Calu3 (cell line): ENCODE measurements around the gene AGBL4. TPM values are rescaled to one million over a fixed set of nuclear protein-coding genes. Genes with fewer than 3 reads are reported as not detected.

Source experiments
- BruUV-seq: library from RNA; stranded (reverse); fragments of 400-500 nt; replicated peaks from 2 replicates; lab custom pipeline; 2021; lab: Mats Ljungman, UMichigan
- CTCF ChIA-PET: fragments of 300-600 bp; sonication (Branson Sonifier 250); formaldehyde crosslinking; loops from one replicate; lab custom pipeline; 2022; ENCODE audit warnings: antibody characterized with exemption; lab: Charles Lee
- DNase-seq: peaks from one replicate; pipeline ENCODE4 v3.0.0; 2022
- H3K27ac Mint-ChIP-seq: one replicate; pipeline ENCODE4 v1.8.0; 2022; ENCODE audit warnings: mixed read lengths; ENCODE audit not compliant: unreplicated experiment
- H3K27me3 Mint-ChIP-seq: one replicate; pipeline ENCODE4 v1.8.0; 2022; ENCODE audit warnings: mixed read lengths; ENCODE audit not compliant: unreplicated experiment
- H3K36me3 Mint-ChIP-seq: one replicate; pipeline ENCODE4 v1.8.0; 2022; ENCODE audit warnings: mild to moderate bottlenecking, moderate library complexity, mixed read lengths; ENCODE audit not compliant: insufficient read depth, unreplicated experiment
- H3K4me1 Mint-ChIP-seq: one replicate; pipeline ENCODE4 v1.8.0; 2022; ENCODE audit warnings: mild to moderate bottlenecking, low read depth, mixed read lengths; ENCODE audit not compliant: unreplicated experiment
- H3K4me3 Mint-ChIP-seq: one replicate; pipeline ENCODE4 v1.8.0; 2022; ENCODE audit warnings: mild to moderate bottlenecking, low read depth, moderate library complexity, mixed read lengths; ENCODE audit not compliant: unreplicated experiment
- H3K9me3 Mint-ChIP-seq: one replicate; pipeline ENCODE4 v1.8.0; 2022; ENCODE audit warnings: low read depth, mixed read lengths; ENCODE audit not compliant: unreplicated experiment
- CTCF ChIP-seq: fragments of 200-600 bp; IDR thresholded peaks from one replicate; pipeline ENCODE4 v1.8.0; 2022; ENCODE audit warnings: antibody characterized with exemption; ENCODE audit not compliant: unreplicated experiment
- intact Hi-C: fragments of 100-400 bp; cut with micrococcal nuclease; formaldehyde crosslinking; loops from one replicate; pipeline ENCODE4 v1.10.0; 2022; ENCODE audit not compliant: unreplicated experiment
- total RNA-seq: library from RNA; stranded (reverse); gene quantifications from 2 replicates; pipeline ENCODE4 v1.2.3, GENCODE V29; 2022

AGBL4 gene
- total RNA-seq, 1 experiment from 2014 or later: not detected

- TF ChIP-seq CTCF: no peak
- no peak overlapping the region for H3K4me3 Mint-ChIP-seq
- no peaks in the 10 kb centered on the region for H3K9me3 Mint-ChIP-seq
- H3K27me3 Mint-ChIP-seq: peaks cover 50% of the 10 kb centered on the region
- CTCF ChIA-PET: no interaction called here
- intact Hi-C loops: no loop called here
- H3K4me1 Mint-ChIP-seq: no peaks in the 10 kb centered on the region
- no peak for DNase-seq
- H3K27ac Mint-ChIP-seq: no peak overlapping the region
- BruUV-seq: no TSS peak
- no peaks in the 10 kb centered on the region for H3K36me3 Mint-ChIP-seq
Observed at GRCh38 chr1:48829446-48829845, 1194.3 kb downstream of the AGBL4 start.

- CTCF ChIA-PET: no interaction called here
- H3K4me3 Mint-ChIP-seq: no peak overlapping the region
- intact Hi-C loops: no loop called here
- no peaks in the 10 kb centered on the region for H3K36me3 Mint-ChIP-seq
- no peak overlapping the region for H3K27ac Mint-ChIP-seq
- no peak for TF ChIP-seq CTCF
- DNase-seq: peak; percentile 41
- peaks cover 25% of the 10 kb centered on the region for H3K27me3 Mint-ChIP-seq
- H3K4me1 Mint-ChIP-seq: peaks cover 10% of the 10 kb centered on the region
- no peaks in the 10 kb centered on the region for H3K9me3 Mint-ChIP-seq
- no TSS peak for BruUV-seq
Observed at GRCh38 chr1:48823168-48823567, 1200.6 kb downstream of the AGBL4 start.

GRCh38 chr1:48820491-48820890, 1203.3 kb downstream of the AGBL4 start:
- peaks cover 10% of the 10 kb centered on the region for H3K4me1 Mint-ChIP-seq
- no peak for TF ChIP-seq CTCF
- H3K9me3 Mint-ChIP-seq: no peaks in the 10 kb centered on the region
- H3K4me3 Mint-ChIP-seq: no peak overlapping the region
- no peak overlapping the region for H3K27ac Mint-ChIP-seq
- no peak for DNase-seq
- no peaks in the 10 kb centered on the region for H3K27me3 Mint-ChIP-seq
- intact Hi-C loops: no loop called here
- no peaks in the 10 kb centered on the region for H3K36me3 Mint-ChIP-seq
- CTCF ChIA-PET: no interaction called here
- BruUV-seq: no TSS peak

- Mint-ChIP-seq H3K27ac (no peak overlapping the region), H3K27me3 (no peaks in the 10 kb centered on the region), H3K4me3 (no peak overlapping the region), H3K36me3 (no peaks in the 10 kb centered on the region), H3K4me1 (peaks cover under 1% of the 10 kb centered on the region), H3K9me3 (no peaks in the 10 kb centered on the region)
- peak; percentile 72 for TF ChIP-seq CTCF
- peak; percentile 76 for DNase-seq
- BruUV-seq: no TSS peak
- intact Hi-C loops: loop anchor here (1.0 to 5.0 kb wide), 4 partner anchors 140 to 265 kb away; no protein-coding TSS in a partner anchor
- CTCF ChIA-PET: interaction anchor here (0.7 to 1.5 kb wide), 7 partner anchors 53 to 246 kb away, joined by 3 to 78 read pairs (median 3); no protein-coding TSS in a partner anchor
Observed at GRCh38 chr1:48817505-48818114, 1206.1 kb downstream of the AGBL4 start.
